ENCODE measurements around the gene FMNL1. TPM values are rescaled to one million over a fixed set of nuclear protein-coding genes. Genes with fewer than 3 reads are reported as not detected.

The FMNL1 gene
- polyA plus RNA-seq, 2 of the 4 experiments (the other 2 are of a cell fraction): 8.6 to 43.9 TPM

- WGBS (ENCODE audit: missing lambda C conversion rate): 96% methylated on average over 4 of the region's 5 CpGs
- ATAC-seq (no peak), FAIRE-seq (no peak), DNase-seq (ENCODE audit: low read depth in 1 of 2, low spot score in 1 of 2) (no peak)
- Histone ChIP-seq H3K4me3 (no peak overlapping the region), H3K4me2 (no peak overlapping the region), H3K9me3 (no peaks in the 10 kb centered on the region), H3K27ac (peak overlapping the region; percentile 33 to 66; a peak in 4 of 6 replicates), H3K4me1 (peaks cover 27% of the 10 kb centered on the region)
- POLR2A ChIA-PET: interaction anchor here (1.5 kb wide), 1 partner anchor 88 kb away, joined by 4 read pairs; the partner anchor contains the start of gene HEXIM1
- TF ChIP-seq RAD21 (conservative IDR thresholded peaks at IDR 0.05 in 1 of 2, IDR thresholded peaks at IDR 0.05 in 1 of 2) (no peak), CBX2 (IDR thresholded peaks at IDR 0.05; ENCODE audit: borderline replicate concordance, low read depth) (no peak), CHD2 (IDR thresholded peaks at IDR 0.05; ENCODE audit: low read length, partially characterized antibody) (no peak), HMGXB4 (CRISPR knock-in tag; IDR thresholded peaks at IDR 0.05; ENCODE audit: borderline replicate concordance) (no peak), ESRRA (IDR thresholded peaks at IDR 0.05; ENCODE audit: borderline replicate concordance, low read length) (no peak), ATOH8 (CRISPR knock-in tag; IDR thresholded peaks at IDR 0.05; ENCODE audit: low read depth) (no peak), RARB (CRISPR knock-in tag; IDR thresholded peaks at IDR 0.05) (no peak), KDM5A (IDR thresholded peaks at IDR 0.05) (no peak), MAFK (IDR thresholded peaks at IDR 0.05; ENCODE audit: partially characterized antibody) (no peak), ZSCAN20 (CRISPR knock-in tag; IDR thresholded peaks at IDR 0.05) (no peak), E2F6 (IDR thresholded peaks at IDR 0.05; ENCODE audit: borderline replicate concordance, low read depth) (no peak)
- CTCF ChIA-PET: interaction anchor here (0.6 to 52.3 kb wide), 35 partner anchors 8 to 238 kb away, joined by 3 to 2147 read pairs (median 7); partner anchors contain the start of genes ACBD4, FMNL1, HEXIM1 and HEXIM2
These were observed 14.6 kb downstream of the FMNL1 start for GRCh38 chr17:45236282-45236606.

DNA sequence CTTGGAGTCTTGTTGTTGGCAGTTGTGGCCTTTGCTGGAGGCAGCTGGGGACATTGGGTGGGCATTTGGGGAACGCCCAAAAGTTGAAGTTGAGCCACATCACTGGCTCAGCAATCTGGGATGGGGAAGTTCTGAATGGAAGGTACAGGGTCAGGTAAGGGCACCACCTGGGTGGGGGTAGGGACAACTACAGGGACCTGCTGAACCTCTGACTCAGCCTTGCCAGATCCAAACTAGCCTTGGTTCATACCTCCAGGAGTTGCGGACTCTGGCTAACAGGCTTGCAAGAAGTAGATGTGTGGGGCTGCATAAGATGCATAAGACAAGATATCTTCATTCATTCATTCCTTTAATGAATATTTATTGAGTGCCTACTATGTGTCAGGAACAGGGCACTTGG is 16.0 kb downstream of the FMNL1 start:
- Histone ChIP-seq H3K9me3 (no peaks in the 10 kb centered on the region), H3K27ac (peak overlapping the region in 1 of 2 experiments; percentile 36; a peak in 1 of 6 replicates), H3K4me2 (no peak overlapping the region), H3K4me1 (peaks cover 12% of the 10 kb centered on the region), H3K4me3 (no peak overlapping the region)
- POLR2A ChIA-PET: interaction anchor here (1.5 kb wide), 1 partner anchor 89 kb away, joined by 4 read pairs; the partner anchor contains the start of gene HEXIM1
- DNase-seq (ENCODE audit: low read depth in 1 of 2, low spot score in 1 of 2): no peak
- no peak for FAIRE-seq
- TF ChIP-seq CHD2 (IDR thresholded peaks at IDR 0.05; ENCODE audit: low read length, partially characterized antibody) (no peak), RFX5 (IDR thresholded peaks at IDR 0.05) (no peak), KDM1A (IDR thresholded peaks at IDR 0.05; ENCODE audit: low read depth) (no peak), BCL3 (IDR thresholded peaks at IDR 0.05) (no peak), PHF8 (IDR thresholded peaks at IDR 0.05; ENCODE audit: borderline replicate concordance, low read depth) (no peak), BHLHE40 (IDR thresholded peaks at IDR 0.05; ENCODE audit: low read depth, low read length) (no peak)
- WGBS (ENCODE audit: missing lambda C conversion rate): 96% methylated on average over 2 of the region's 2 CpGs
- no peak for ATAC-seq
- CTCF ChIA-PET: interaction anchor here (0.6 to 52.3 kb wide), 13 partner anchors 6 to 158 kb away, joined by 3 to 2147 read pairs (median 24); partner anchors contain the start of genes ACBD4, FMNL1, HEXIM1 and HEXIM2

DNA sequence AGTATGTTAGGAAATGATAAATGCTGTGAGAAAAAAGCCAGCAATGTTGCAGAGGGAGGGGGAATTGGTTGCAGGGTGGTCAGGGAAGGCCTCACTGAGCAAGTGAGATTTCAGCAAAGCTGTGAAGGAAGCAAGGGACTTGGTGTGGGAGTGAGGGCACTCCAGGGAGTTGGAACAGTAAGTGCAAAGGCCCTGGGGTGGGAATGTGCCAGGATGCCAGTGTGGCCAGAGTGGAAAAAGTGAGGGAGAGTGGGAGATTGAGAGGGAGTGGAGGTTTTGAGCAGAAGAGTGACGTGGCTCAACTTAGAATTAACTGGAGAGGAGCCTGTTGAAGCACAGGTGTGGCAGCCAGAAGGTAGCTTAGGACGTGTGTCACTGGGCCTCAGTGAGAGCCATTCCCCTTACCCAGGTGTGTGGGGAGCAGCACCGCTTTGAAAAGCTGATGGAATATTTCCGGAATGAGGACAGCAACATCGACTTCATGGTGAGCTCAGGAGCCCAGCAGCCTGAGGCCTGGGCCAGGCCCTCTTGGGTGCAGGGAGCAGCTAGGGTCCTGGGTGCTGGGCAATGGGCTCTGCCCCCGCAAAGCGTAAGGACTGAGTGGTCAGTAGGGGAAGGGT is 16.6 kb downstream of the FMNL1 start:
- CTCF ChIA-PET: interaction anchor here (0.6 to 52.3 kb wide), 10 partner anchors 6 to 148 kb away, joined by 3 to 2147 read pairs (median 16); partner anchors contain the start of genes ACBD4, FMNL1, HEXIM1 and HEXIM2
- POLR2A ChIA-PET: no interaction called here
- peaks cover 12% of the 10 kb centered on the region for H3K4me1 ChIP-seq
- H3K9me3 ChIP-seq: no peaks in the 10 kb centered on the region
- no peak for FAIRE-seq
- DNase-seq (ENCODE audit: low read depth in 1 of 2, low spot score in 1 of 2): no peak
- 89% methylated on average over 7 of the region's 7 CpGs for WGBS (ENCODE audit: missing lambda C conversion rate)
- no peak overlapping the region for H3K27ac ChIP-seq
- H3K4me2 ChIP-seq: no peak overlapping the region
- no peak for ATAC-seq
- no peak overlapping the region for H3K4me3 ChIP-seq
- TF ChIP-seq PBX3 (IDR thresholded peaks at IDR 0.05): no peak
- TF ChIP-seq RCOR1 (IDR thresholded peaks at IDR 0.05; ENCODE audit: low read depth, low read length): no peak
- TF ChIP-seq, protein P1, sequence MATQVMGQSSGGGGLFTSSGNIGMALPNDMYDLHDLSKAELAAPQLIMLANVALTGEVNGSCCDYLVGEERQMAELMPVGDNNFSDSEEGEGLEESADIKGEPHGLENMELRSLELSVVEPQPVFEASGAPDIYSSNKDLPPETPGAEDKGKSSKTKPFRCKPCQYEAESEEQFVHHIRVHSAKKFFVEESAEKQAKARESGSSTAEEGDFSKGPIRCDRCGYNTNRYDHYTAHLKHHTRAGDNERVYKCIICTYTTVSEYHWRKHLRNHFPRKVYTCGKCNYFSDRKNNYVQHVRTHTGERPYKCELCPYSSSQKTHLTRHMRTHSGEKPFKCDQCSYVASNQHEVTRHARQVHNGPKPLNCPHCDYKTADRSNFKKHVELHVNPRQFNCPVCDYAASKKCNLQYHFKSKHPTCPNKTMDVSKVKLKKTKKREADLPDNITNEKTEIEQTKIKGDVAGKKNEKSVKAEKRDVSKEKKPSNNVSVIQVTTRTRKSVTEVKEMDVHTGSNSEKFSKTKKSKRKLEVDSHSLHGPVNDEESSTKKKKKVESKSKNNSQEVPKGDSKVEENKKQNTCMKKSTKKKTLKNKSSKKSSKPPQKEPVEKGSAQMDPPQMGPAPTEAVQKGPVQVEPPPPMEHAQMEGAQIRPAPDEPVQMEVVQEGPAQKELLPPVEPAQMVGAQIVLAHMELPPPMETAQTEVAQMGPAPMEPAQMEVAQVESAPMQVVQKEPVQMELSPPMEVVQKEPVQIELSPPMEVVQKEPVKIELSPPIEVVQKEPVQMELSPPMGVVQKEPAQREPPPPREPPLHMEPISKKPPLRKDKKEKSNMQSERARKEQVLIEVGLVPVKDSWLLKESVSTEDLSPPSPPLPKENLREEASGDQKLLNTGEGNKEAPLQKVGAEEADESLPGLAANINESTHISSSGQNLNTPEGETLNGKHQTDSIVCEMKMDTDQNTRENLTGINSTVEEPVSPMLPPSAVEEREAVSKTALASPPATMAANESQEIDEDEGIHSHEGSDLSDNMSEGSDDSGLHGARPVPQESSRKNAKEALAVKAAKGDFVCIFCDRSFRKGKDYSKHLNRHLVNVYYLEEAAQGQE (IDR thresholded peaks at IDR 0.05): no peak
- TF ChIP-seq CBX2 (IDR thresholded peaks at IDR 0.05; ENCODE audit: borderline replicate concordance, low read depth): no peak
- TF ChIP-seq ESRRA (IDR thresholded peaks at IDR 0.05; ENCODE audit: borderline replicate concordance, low read length): no peak
- TF ChIP-seq EP300 (IDR thresholded peaks at IDR 0.05): no peak
- no peak for TF ChIP-seq HEYL (CRISPR knock-in tag; IDR thresholded peaks at IDR 0.05)
- TF ChIP-seq MAFK (IDR thresholded peaks at IDR 0.05; ENCODE audit: partially characterized antibody): no peak
- TF ChIP-seq EHMT2 (IDR thresholded peaks at IDR 0.05; ENCODE audit: low read depth): no peak
